GM19193 (cell line): ENCODE data around the gene FITM1.
A peak's percentile ranks its signal among the peaks of the same experiment; 100 is the strongest.

Experiments used
- POLR2A ChIP-seq: IDR thresholded peaks from 4 replicates; pipeline ENCODE4 v1.6.1; 2011; ENCODE audit not compliant: insufficient read depth, insufficient read length; ENCODE audit errors: extremely low read depth

Gene FITM1

DNA sequence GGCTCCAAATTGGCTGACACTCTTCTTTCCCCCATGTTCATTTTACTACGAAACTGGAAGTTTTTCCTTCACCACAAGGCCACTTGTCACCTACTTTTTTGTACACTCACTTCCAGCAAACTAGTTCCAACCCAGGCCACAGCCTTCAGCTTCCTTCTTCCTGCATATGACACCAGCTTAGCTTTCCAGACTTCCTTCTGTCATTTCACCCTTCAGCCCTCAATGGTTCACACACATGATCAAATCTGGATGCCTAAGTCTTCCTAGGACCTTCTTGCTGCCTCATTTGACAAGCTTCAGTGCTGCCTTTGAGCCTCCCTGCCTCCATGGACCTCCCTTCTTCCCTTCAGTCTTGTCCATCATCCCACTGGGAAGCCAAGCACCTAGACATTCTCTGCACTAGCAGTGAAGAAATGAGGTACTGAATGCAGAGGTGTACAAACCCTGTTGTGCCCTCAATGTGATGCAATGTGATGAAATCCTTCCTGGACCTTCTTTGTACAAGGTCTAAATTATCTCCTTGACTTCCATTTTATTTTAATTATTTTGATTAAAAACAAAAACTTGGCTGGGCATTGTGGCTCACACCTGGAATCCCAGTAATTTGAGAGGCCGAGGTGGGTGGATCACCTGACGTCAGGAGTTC lies 37.1 kb downstream of the FITM1 start:
- peak; percentile 39 for TF ChIP-seq POLR2A

DNA sequence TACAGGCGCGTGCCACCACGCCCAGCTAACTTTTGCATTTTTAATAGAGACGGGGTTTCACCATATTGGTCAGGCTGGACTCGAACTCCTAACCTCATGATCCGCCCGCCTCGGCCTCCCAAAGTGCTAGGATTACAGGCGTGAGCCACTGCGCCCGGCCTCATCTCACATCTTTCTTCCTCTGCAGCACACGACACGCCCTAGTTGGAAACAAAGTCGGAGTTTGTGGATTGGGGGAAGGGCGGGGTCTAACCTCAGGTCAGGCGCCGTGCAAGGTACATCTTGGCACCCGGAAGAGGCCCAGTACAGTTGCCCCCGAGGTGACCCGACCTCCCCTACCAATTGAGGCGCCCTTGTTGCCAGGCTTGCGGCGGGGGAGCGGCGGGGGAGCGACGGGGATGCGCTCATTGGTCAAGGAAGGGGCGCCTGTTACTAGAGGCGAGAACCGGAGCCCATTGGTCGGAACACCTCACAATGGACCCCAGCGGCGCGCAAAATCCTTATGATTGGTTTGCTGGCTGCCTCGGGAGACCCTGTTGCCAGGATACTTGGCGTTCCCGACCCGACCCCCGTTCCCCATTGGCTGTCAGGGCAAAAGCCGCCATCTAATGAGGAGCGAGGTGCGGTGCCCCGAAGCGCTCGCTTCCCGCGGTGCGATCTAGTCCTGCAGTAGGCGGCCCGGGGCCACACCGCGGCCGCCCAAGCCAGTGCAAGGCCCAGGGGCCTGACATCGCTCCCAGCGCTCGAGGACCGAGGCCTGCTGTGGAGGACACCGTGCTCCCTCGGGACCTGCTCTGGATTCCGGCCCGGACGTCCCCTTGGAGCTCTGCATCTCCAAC lies 41.2 kb downstream of the FITM1 start, which contains the start of gene REC8:
REC8 (plus strand) TSS at position 659 of the 839 bp plus-strand sequence. CDS start 473 bp downstream, outside the sequence.
- peak; percentile 75 for TF ChIP-seq POLR2A

DNA sequence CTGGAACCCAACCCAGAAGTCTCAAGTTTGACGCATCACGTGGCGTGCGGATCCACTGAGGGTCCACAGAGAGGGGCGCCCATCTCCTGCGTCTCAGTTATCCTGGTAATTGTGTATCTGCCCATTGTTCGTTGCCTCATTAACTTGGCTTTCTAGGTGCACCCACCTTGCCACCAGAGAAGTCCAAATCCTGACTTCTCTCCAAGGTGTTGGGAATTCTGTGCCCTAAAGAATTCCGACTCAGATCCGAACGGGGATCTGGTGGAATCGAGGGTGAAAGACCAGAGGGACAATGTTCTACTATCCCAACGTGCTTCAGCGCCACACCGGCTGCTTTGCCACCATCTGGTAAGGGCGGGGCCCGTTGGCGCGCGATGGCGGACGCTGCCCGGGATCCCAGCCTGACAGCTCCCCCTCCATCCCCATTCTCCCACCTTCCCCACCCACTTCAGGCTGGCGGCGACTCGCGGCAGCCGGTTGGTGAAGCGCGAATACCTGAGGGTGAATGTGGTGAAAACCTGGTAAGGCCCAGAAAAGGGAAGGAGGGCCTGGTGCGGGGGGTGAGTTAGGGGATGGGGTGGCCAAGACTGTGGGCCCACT lies 41.9 kb downstream of the FITM1 start:
- TF ChIP-seq POLR2A, result no peak

DNA sequence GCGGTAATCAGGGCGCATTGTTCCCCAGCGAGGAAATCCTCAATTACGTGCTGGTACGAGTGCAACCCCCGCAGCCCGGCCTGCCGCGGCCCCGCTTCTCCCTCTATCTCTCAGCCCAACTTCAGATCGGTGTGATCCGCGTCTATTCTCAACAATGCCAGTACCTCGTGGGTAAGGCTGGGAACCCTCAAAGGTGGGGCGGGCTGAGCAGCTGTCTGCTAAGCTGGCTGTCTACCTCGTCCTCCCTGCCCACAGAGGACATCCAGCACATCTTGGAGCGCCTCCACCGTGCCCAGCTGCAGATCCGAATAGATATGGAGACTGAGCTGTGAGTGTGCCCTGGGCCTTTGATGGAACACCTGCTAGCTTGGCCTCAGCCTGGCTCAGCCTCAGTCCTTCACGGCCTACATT lies 42.4 kb downstream of the FITM1 start:
- peak; percentile 16 for TF ChIP-seq POLR2A

DNA sequence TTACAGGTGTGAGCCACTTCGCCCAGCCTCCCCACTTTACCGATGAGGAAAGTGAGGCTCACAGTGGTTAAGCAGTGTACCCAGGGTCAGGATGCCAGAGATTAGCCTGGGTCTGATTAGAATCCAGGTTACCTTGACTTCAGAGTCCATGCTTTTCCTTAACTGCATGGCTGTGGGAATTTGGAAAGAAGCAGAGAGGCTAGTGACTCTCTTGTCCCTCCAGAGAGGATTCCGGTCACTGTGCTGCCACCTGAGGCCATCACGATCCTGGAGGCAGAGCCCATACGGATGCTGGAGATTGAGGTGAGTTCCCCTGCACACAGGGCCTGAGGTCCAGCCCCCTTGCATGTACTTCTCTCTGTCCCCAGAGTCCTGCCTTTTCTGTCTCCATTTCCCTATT lies 46.1 kb downstream of the FITM1 start:
- no peak for TF ChIP-seq POLR2A

DNA sequence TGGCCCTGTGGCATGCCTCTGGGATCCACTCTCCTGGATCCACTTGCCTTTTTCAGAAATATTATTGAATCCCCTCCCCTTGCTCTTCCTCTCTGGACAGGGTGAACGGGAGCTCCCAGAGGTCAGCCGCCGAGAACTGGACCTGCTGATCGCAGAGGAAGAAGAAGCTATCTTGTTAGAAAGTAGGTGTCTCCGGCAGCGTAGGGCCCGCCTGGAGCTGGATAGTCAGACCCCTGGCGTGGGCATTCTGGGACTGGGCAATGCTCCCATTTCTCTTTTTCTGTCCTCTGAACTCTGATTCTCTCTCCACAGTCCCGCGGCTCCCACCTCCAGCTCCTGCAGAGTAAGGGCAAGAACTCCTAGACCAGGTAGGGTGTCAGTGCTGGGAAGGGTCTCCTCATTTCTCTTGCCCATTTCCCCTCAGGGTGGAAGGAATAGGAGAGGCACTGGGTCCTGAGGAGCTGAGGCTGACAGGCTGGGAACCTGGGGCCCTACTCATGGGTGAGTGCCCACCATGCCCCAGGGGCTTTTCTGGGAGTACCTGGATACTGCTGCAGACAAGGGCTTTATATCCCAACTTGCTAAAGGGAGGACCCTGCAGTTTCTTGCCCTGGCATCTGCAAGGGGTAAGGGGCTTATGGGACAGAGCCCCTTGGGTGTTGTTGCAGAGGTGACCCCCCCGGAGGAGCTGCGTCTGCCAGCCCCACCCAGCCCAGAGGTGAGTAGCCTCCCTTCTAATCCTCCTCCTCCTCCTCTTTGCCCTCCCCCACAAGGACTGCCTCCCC lies 46.8 kb downstream of the FITM1 start:
- no peak for TF ChIP-seq POLR2A

GRCh38 chr14:24177891-24178290 lies 47.4 kb downstream of the FITM1 start:
- TF ChIP-seq POLR2A, result no peak

GRCh38 chr14:24178399-24179178 lies 48.1 kb downstream of the FITM1 start:
- no peak for TF ChIP-seq POLR2A

- TF ChIP-seq POLR2A, result peak; percentile 28
Measured at GRCh38 chr14:24179294-24179960, 49.0 kb downstream of the FITM1 start.

DNA sequence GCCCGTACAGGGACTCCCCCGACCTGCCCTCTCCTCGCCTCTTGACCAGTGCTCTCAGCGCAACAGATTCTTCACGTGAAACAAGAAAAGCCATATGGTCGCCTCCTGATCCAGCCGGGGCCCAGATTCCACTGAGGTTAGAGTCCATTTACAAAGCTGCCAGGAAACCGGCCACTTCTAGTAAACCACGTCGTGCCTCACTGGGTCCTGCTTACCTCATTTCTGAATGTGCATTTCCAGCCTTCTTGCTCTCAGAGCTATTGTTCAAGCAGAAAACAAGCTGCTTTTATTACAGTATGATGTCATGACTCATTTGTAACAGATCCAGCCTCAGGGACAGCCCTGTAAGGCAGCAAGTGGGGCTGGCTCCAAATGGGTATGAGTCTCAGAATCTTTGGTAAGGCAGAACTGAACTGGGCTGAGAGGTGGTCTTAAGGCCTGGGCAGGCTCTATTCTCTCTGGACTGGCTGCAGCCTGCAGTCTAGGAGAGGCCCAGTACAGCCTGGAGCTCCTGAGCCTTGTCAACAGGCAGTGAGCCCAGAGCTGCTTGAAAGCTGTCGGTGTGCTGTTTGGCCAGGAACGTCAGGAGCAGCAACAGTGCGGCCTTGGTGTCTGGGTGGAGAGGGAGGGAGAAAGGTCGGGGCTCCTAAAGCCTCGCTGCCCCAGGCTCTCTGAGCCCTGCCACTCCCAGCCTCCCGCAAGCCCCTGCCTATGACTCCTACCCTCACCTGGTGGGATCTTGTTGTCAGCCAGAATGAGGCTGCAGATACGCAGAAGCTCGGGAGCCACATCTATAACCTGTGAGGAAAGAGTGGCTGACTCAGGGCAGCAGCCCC lies 49.7 kb downstream of the FITM1 start:
- peak; percentile 32 for TF ChIP-seq POLR2A

DNA sequence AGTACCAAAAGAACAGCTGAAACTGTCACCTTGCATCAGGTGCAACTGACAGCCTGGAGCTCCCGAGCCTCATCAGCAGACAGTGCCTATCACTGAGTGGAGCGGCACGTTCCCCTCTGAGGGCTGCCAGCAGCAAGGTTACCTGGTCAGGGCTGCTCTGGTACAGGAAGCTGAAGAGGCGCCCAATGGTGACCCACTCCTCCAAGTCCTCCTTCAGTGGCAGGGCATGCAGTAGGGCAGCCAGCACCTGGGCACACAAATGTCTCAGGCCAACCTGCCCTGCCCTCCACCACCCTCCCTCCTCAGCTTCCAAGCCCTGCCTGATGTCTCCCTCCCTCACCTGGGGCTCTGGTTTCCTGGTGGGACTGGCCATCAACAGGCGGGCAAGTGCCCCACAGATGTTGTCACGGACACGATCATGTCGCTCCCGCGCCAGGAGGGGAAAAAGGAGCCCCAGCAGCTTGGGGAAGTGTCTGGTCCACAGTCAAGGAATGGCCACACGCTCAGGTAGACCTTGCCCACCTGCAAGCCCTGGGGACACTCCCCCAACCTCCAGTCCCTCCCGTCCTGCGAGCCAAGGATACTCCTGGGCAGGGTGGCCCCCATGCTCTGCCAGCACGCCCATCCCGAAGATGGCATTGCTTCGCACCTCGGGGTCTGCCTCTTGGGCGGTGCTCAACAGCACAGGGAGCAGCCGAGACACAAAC lies 51.1 kb downstream of the FITM1 start:
- TF ChIP-seq POLR2A, result peak; percentile 8
